Endothelial cell (in vitro differentiated cells): Measurements from ENCODE around the gene URB1. TPM values are rescaled to one million over a fixed set of nuclear protein-coding genes. Genes with fewer than 3 reads are reported as not detected.

ENCODE experiments used
- DNase-seq: peaks from one replicate; pipeline ENCODE4 v3.0.0; 2021; ENCODE audit warnings: low spot score
- H3K27ac Mint-ChIP-seq: one replicate; pipeline ENCODE4 v1.8.0; 2021; ENCODE audit warnings: mixed read lengths, inconsistent platforms; ENCODE audit not compliant: unreplicated experiment
- H3K27me3 Mint-ChIP-seq: one replicate; pipeline ENCODE4 v1.8.0; 2021; ENCODE audit warnings: mild to moderate bottlenecking, moderate library complexity, mixed read lengths, inconsistent platforms; ENCODE audit not compliant: unreplicated experiment
- H3K36me3 Mint-ChIP-seq: one replicate; pipeline ENCODE4 v1.8.0; 2021; ENCODE audit warnings: mild to moderate bottlenecking, low read depth, mixed read lengths, inconsistent platforms; ENCODE audit not compliant: unreplicated experiment
- H3K4me1 Mint-ChIP-seq: one replicate; pipeline ENCODE4 v1.8.0; 2021; ENCODE audit warnings: mild to moderate bottlenecking, mixed read lengths, inconsistent platforms; ENCODE audit not compliant: unreplicated experiment
- H3K4me3 Mint-ChIP-seq: one replicate; pipeline ENCODE4 v1.8.0; 2021; ENCODE audit warnings: mild to moderate bottlenecking, mixed read lengths, inconsistent platforms; ENCODE audit not compliant: unreplicated experiment
- H3K9me3 Mint-ChIP-seq: one replicate; pipeline ENCODE4 v1.8.0; 2021; ENCODE audit warnings: mixed read lengths, inconsistent platforms; ENCODE audit not compliant: unreplicated experiment
- total RNA-seq: library from RNA; stranded (reverse); fragmentation: NEBNext Ultra II Directional; extraction: Animal tissue kit (Norgen Biotek cat#: 25700); gene quantifications from one replicate; pipeline ENCODE4 v1.2.1, GENCODE V29; 2021; ENCODE audit not compliant: unreplicated experiment
- TF ChIP-seq, protein P1 (sequence below): fragments of 200-600 bp; sonication (generic); IDR thresholded peaks from one replicate; pipeline ENCODE4 v1.5.0; 2021; ENCODE audit warnings: antibody characterized with exemption; ENCODE audit not compliant: unreplicated experiment

The URB1 gene
- total RNA-seq, 1 donor from 2014 or later, result 10.6 TPM

DNA sequence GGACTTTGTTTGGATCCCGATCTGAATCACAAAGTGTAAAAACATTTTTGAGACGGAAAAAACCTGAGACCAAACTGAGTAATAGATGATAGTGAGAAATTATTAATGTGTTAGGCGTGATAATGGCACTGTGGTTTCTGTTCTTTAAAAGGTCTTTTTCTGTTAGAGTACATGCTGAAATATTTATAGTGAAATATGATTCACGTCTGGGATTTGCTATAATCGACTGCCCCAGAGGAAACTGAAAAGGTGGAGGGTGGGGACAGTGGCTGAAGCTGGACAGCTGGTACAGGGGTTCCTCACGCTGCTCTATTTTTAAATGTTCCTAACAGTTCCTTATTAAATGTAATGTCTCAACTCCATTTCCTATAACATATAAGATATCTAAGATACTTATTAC lies 11.2 kb downstream of the URB1 start:
- peaks cover 11% of the 10 kb centered on the region for H3K27me3 Mint-ChIP-seq
- H3K4me3 Mint-ChIP-seq, result no peak overlapping the region
- H3K9me3 Mint-ChIP-seq, result no peaks in the 10 kb centered on the region
- no peak for DNase-seq
- no peak overlapping the region for H3K27ac Mint-ChIP-seq
- TF ChIP-seq, protein P1, sequence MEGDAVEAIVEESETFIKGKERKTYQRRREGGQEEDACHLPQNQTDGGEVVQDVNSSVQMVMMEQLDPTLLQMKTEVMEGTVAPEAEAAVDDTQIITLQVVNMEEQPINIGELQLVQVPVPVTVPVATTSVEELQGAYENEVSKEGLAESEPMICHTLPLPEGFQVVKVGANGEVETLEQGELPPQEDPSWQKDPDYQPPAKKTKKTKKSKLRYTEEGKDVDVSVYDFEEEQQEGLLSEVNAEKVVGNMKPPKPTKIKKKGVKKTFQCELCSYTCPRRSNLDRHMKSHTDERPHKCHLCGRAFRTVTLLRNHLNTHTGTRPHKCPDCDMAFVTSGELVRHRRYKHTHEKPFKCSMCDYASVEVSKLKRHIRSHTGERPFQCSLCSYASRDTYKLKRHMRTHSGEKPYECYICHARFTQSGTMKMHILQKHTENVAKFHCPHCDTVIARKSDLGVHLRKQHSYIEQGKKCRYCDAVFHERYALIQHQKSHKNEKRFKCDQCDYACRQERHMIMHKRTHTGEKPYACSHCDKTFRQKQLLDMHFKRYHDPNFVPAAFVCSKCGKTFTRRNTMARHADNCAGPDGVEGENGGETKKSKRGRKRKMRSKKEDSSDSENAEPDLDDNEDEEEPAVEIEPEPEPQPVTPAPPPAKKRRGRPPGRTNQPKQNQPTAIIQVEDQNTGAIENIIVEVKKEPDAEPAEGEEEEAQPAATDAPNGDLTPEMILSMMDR, result no peak
- no peaks in the 10 kb centered on the region for H3K4me1 Mint-ChIP-seq
- peaks cover 23% of the 10 kb centered on the region for H3K36me3 Mint-ChIP-seq

DNA sequence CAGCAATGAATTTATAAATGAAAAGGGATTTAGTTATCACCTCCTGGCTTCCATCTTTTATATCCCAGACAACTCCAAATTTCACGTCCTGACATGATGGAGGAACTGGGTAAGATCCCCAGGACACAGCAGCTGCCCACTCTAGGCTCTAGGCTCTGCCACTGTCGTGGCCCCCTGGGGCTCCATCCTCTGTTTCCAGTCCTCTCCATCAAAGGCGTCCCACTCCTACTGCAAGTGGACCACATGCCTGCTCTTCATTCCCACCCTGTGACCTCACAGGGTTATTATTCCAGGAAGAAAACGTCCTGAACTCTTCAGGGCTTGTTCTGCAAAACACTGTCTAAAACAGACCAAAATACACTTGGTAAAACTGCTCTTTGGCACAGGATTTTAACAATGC lies 11.9 kb downstream of the URB1 start:
- H3K27ac Mint-ChIP-seq, result no peak overlapping the region
- H3K9me3 Mint-ChIP-seq, result no peaks in the 10 kb centered on the region
- TF ChIP-seq, protein P1, result no peak
- H3K4me3 Mint-ChIP-seq, result no peak overlapping the region
- no peak for DNase-seq
- H3K4me1 Mint-ChIP-seq, result no peaks in the 10 kb centered on the region
- peaks cover 23% of the 10 kb centered on the region for H3K36me3 Mint-ChIP-seq
- H3K27me3 Mint-ChIP-seq, result peaks cover 11% of the 10 kb centered on the region

DNA sequence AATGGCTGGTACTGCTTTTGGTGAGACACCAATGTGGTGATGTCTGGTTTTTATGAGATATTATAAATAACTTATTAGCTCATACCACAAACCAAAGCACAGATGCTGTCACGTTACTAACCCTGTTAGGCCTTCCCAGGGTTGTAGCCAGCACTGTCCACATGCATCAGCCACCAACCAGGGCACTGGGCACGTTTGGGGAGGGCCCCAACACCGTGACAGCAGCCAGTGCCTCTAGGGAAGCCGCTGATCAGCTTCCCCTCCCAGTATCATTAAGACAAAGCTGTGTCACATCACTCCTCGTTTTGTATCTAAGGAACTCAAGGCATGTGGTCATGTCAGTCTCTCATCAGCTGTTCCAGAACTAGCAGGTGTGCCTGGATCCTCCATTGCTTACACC lies 13.9 kb downstream of the URB1 start:
- peaks cover 23% of the 10 kb centered on the region for H3K36me3 Mint-ChIP-seq
- H3K4me1 Mint-ChIP-seq, result no peaks in the 10 kb centered on the region
- H3K27me3 Mint-ChIP-seq, result peaks cover 11% of the 10 kb centered on the region
- no peak overlapping the region for H3K27ac Mint-ChIP-seq
- DNase-seq, result no peak
- H3K9me3 Mint-ChIP-seq, result no peaks in the 10 kb centered on the region
- no peak overlapping the region for H3K4me3 Mint-ChIP-seq
- TF ChIP-seq, protein P1, result no peak

DNA sequence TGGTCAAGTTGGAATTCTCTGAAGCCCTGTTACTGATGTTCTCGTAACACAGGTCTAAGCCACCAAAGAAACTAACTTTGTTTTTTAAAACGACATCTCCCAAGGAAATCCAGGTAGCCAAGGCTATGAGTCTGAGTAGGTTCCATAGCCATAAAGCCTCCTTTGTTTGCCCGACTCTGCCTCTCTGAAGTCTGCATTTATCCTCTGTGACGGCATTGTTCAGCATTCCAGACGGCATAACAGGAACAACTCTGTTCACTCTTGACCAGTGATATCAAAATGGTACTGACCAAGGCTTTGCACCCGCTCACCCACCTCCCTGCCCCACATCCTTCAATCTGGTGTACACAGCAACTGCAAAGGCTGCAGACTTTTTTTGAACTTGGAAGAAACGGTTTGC lies 14.8 kb downstream of the URB1 start:
- no peaks in the 10 kb centered on the region for H3K4me1 Mint-ChIP-seq
- TF ChIP-seq, protein P1, result no peak
- no peak overlapping the region for H3K27ac Mint-ChIP-seq
- H3K9me3 Mint-ChIP-seq, result no peaks in the 10 kb centered on the region
- H3K4me3 Mint-ChIP-seq, result peak overlapping the region; percentile 11
- DNase-seq, result no peak
- peaks cover 20% of the 10 kb centered on the region for H3K36me3 Mint-ChIP-seq
- H3K27me3 Mint-ChIP-seq, result peaks cover 9% of the 10 kb centered on the region

DNA sequence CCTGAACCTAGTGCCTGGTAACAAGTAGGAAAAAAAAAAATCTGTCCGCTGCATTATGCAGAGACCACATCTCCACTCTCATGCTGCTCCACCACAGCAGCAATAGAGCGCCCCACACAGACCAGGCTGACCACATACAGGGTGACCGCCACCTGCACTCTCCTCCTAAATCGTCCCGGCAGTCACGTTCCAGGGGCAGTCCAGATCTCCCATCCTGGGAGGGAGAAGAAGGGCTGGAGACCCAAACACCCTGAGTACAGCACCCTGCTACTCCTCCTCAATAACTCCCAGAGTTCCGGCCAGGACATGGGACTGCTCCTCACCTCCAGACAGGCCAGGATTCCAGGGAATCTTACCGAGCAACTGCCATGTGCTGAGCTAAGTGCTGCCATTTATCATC lies 15.3 kb downstream of the URB1 start:
- DNase-seq, result no peak
- H3K27ac Mint-ChIP-seq, result no peak overlapping the region
- TF ChIP-seq, protein P1, result no peak
- no peaks in the 10 kb centered on the region for H3K9me3 Mint-ChIP-seq
- peaks cover 20% of the 10 kb centered on the region for H3K36me3 Mint-ChIP-seq
- H3K27me3 Mint-ChIP-seq, result peaks cover 9% of the 10 kb centered on the region
- no peaks in the 10 kb centered on the region for H3K4me1 Mint-ChIP-seq
- H3K4me3 Mint-ChIP-seq, result no peak overlapping the region
